ENCODE data around the gene METRNL. TPM values are rescaled to one million over a fixed set of nuclear protein-coding genes. Genes with fewer than 3 reads are reported as not detected.

The METRNL gene
- total RNA-seq, 1 experiment from 2014 or later = 30.6 TPM

GRCh38 chr17:83097831-83098230, 18.4 kb downstream of the METRNL start:
- ATAC-seq (no peak), DNase-seq (no peak)
- intact Hi-C loops (cut with micrococcal nuclease) = no loop called here
- no peak for TF ChIP-seq EZH2 (IDR thresholded peaks at IDR 0.05; ENCODE audit: low read length, unreplicated experiment)
- TF ChIP-seq EZH2phosphoT487 (IDR thresholded peaks at IDR 0.05; ENCODE audit: borderline replicate concordance, low read length) = no peak
- TF ChIP-seq CTCF (conservative IDR thresholded peaks at IDR 0.05; ENCODE audit: low read depth, low read length) = no peak
- ChIA-PET POLR2A (ENCODE audit: unreplicated experiment) (no interaction called here), CTCF (no interaction called here)
- no TSS peak for BruUV-seq (replicated peaks)
- H4K20me1 ChIP-seq (ENCODE audit: low read length) = no peaks in the 10 kb centered on the region
- no peak overlapping the region for H3K4me2 ChIP-seq (ENCODE audit: low read length)
- no peaks in the 10 kb centered on the region for H3K9me2 ChIP-seq (replicated peaks; ENCODE audit: low read length)
- H3K27me3 ChIP-seq (ENCODE audit: low read length) = peaks cover 9% of the 10 kb centered on the region
- H3K79me2 ChIP-seq (ENCODE audit: low read length) = no peaks in the 10 kb centered on the region
- no peaks in the 10 kb centered on the region for H3F3A ChIP-seq (ENCODE audit: low read length, unreplicated experiment)
- H3K36me3 ChIP-seq (ENCODE audit: low read depth, low read length) = no peaks in the 10 kb centered on the region
- no peak overlapping the region for H3K27ac ChIP-seq (ENCODE audit: low read length)
- no peak overlapping the region for H3K9ac ChIP-seq (ENCODE audit: low read length)
- H3K9me3 ChIP-seq (ENCODE audit: low read length) = no peaks in the 10 kb centered on the region
- H3K4me3 ChIP-seq (ENCODE audit: low read length) = no peak overlapping the region
- peaks cover 9% of the 10 kb centered on the region; the same call in 1 of the 2 replicates for H3K4me1 ChIP-seq (ENCODE audit: insufficient read depth, low read length)
- H2AFZ ChIP-seq (ENCODE audit: low read length) = no peak overlapping the region

- H3K79me2 ChIP-seq (ENCODE audit: low read length) = no peaks in the 10 kb centered on the region
- no peaks in the 10 kb centered on the region for H3F3A ChIP-seq (ENCODE audit: low read length, unreplicated experiment)
- ATAC-seq (no peak), DNase-seq (no peak)
- TF ChIP-seq EZH2 (IDR thresholded peaks at IDR 0.05; ENCODE audit: low read length, unreplicated experiment) = no peak
- no peaks in the 10 kb centered on the region for H3K9me2 ChIP-seq (replicated peaks; ENCODE audit: low read length)
- H2AFZ ChIP-seq (ENCODE audit: low read length) = no peak overlapping the region
- POLR2A ChIA-PET (ENCODE audit: unreplicated experiment) = no interaction called here
- H3K4me2 ChIP-seq (ENCODE audit: low read length) = no peak overlapping the region
- H3K9me3 ChIP-seq (ENCODE audit: low read length) = no peaks in the 10 kb centered on the region
- CTCF ChIA-PET = no interaction called here
- H3K9ac ChIP-seq (ENCODE audit: low read length) = no peak overlapping the region
- H3K27me3 ChIP-seq (ENCODE audit: low read length) = peaks cover 9% of the 10 kb centered on the region
- BruUV-seq (replicated peaks) = no TSS peak
- H3K36me3 ChIP-seq (ENCODE audit: low read depth, low read length) = no peaks in the 10 kb centered on the region
- no peak overlapping the region for H3K4me3 ChIP-seq (ENCODE audit: low read length)
- no peaks in the 10 kb centered on the region for H4K20me1 ChIP-seq (ENCODE audit: low read length)
- H3K4me1 ChIP-seq (ENCODE audit: insufficient read depth, low read length) = peaks cover 9% of the 10 kb centered on the region; the same call in 1 of the 2 replicates
- H3K27ac ChIP-seq (ENCODE audit: low read length) = no peak overlapping the region
- intact Hi-C loops (cut with micrococcal nuclease) = no loop called here
These were observed 19.1 kb downstream of the METRNL start for GRCh38 chr17:83098241-83099085.

GRCh38 chr17:83099086-83099555, 19.7 kb downstream of the METRNL start:
- no peaks in the 10 kb centered on the region for H4K20me1 ChIP-seq (ENCODE audit: low read length)
- no peak overlapping the region for H3K9ac ChIP-seq (ENCODE audit: low read length)
- BruUV-seq (replicated peaks) = no TSS peak
- H3K4me2 ChIP-seq (ENCODE audit: low read length) = no peak overlapping the region
- no peaks in the 10 kb centered on the region for H3K79me2 ChIP-seq (ENCODE audit: low read length)
- CTCF ChIA-PET = no interaction called here
- intact Hi-C loops (cut with micrococcal nuclease) = no loop called here
- H3K27ac ChIP-seq (ENCODE audit: low read length) = no peak overlapping the region
- no peak for DNase-seq
- no peak overlapping the region for H2AFZ ChIP-seq (ENCODE audit: low read length)
- POLR2A ChIA-PET (ENCODE audit: unreplicated experiment) = no interaction called here
- ATAC-seq = no peak
- peaks cover 9% of the 10 kb centered on the region; the same call in 1 of the 2 replicates for H3K4me1 ChIP-seq (ENCODE audit: insufficient read depth, low read length)
- no peaks in the 10 kb centered on the region for H3K9me2 ChIP-seq (replicated peaks; ENCODE audit: low read length)
- TF ChIP-seq EZH2 (IDR thresholded peaks at IDR 0.05; ENCODE audit: low read length, unreplicated experiment) = no peak
- no peak for TF ChIP-seq EZH2phosphoT487 (IDR thresholded peaks at IDR 0.05; ENCODE audit: borderline replicate concordance, low read length)
- TF ChIP-seq CTCF (conservative IDR thresholded peaks at IDR 0.05; ENCODE audit: low read depth, low read length) = no peak
- H3K36me3 ChIP-seq (ENCODE audit: low read depth, low read length) = no peaks in the 10 kb centered on the region
- peaks cover 9% of the 10 kb centered on the region for H3K27me3 ChIP-seq (ENCODE audit: low read length)
- H3F3A ChIP-seq (ENCODE audit: low read length, unreplicated experiment) = no peaks in the 10 kb centered on the region
- no peaks in the 10 kb centered on the region for H3K9me3 ChIP-seq (ENCODE audit: low read length)
- H3K4me3 ChIP-seq (ENCODE audit: low read length) = no peak overlapping the region

All from PC-3 (cell line).